Inflammatory macrophage treated with lipopolysaccharide for 4 hours (primary cell): ENCODE measurements around the gene NCOA6.
"Not testable (repeated sequence)": the region's sequence is repeated elsewhere in the genome, so short reads cannot be mapped to it uniquely, and the experiment has no call there.

Source experiments
- DNase-seq: peaks from one replicate; pipeline ENCODE4 v3.0.0-alpha.2; 2020

The NCOA6 gene

DNA sequence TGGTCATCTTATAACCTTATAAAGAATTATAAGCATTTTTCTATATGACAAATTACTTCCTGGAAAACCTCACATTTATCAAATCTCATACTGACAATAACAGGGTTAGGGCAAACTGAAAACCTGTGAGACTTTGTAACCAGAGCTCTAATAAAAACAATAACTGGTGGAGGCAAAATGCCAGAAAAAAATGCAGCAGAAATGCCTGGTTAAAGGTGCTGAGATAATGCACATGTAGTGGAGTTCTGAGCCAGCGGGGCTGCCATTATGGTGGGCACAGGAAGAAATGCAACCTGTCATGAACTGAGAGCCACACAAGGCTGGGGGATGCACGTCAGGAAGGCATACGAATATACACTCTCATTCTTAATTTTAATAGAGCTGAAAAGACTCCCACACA lies 53.0 kb downstream of the NCOA6 start:
- DNase-seq = no peak

DNA sequence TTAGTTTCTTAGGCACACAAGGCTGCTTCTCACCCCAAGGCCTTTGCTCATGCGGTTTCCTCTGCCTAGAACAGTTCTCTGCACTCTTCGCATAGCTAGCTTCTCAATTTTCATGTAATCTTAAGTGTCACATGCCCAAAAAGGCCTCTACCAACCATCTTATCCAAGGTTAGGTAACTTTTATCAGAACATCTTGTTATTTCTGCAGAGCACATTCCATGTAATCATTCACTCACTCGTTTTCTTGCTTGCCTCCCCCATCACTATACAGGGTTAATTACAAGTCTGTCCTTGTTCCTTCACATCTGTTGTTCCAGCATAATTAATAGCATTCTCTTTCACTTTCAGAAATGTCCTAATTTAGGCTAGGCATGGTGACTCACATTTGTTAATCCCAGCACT lies 53.8 kb downstream of the NCOA6 start:
- peak; percentile 24 for DNase-seq

DNA sequence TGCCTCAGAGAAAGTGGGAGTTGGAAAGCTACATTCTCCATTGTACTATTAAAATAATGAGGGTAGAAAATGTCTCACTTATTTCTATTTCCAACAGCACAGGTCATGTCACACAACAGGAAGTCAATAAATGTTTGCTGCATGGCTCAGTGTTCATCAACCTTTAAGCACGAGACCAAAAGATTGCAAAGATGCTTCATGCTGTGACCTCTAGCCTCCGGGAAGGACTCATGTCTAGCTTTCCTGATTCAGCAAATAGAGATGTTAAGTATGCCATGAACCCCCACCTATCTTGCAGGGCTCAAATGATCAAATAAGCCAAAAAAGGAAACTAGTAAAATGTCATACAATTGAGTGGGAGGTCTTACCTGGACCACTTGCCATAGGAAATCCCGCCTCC lies 57.4 kb downstream of the NCOA6 start:
- no peak for DNase-seq

DNA sequence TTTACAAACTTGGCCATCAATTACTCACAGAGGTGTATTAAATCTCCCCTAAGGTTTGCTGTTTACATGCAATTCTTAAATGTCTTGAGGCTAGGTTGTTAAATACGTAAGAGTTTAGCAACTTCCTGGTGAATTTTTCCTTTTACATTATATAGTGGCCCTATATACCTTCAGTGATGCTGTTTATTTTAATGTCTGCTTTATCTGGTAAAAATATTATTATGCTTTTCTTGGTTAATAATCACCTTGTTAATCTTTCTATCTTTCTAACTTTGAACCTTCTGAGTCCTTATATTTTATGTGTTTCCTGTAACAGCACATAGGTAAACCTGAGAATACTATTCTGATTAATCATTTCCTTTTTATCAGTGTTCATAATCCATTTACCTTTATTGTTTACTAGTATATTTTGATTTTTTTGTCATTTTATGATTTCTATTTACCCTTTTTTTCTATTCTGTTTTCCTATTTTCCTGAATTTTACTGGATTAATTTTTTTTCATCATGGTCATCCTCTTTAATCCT lies 63.4 kb downstream of the NCOA6 start:
- DNase-seq = no peak

DNA sequence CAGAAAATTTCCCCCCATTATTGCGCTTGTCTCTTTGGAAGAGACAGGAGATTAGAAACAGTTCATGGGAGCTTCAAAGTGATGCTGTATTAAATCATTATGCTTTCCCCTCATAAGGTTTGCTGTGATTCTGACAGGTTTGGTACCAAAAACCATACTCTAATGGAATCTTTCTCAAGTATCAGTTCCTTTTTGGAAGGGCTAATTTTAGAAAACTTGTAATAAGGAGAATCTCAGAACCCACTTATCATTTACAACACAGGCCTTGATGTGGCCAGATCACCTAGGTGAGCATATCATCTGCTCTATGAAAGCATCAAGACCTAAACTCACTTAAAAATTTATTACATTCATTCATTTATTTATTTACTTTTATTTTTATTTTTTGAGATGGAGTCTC lies 70.1 kb downstream of the NCOA6 start:
- no peak for DNase-seq

DNA sequence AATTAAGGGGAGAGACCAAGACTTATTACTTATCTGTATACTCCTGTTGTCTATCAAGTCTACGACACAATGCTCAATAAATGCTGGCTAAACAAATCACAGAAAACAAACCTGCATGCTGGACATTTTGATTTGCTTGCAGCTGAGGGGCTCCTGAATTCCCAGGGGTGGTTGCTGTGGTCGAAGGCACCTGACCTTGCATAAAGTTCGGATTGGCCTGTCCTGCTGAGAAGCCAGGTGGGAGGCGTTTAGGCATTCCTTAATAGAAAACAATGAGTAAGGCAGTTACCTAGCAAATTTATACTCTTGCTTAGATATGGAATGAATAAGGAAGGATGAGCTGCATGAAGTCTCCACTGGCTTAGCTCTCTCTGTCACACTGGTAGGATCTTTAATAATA lies 70.8 kb downstream of the NCOA6 start:
- DNase-seq = no peak

DNA sequence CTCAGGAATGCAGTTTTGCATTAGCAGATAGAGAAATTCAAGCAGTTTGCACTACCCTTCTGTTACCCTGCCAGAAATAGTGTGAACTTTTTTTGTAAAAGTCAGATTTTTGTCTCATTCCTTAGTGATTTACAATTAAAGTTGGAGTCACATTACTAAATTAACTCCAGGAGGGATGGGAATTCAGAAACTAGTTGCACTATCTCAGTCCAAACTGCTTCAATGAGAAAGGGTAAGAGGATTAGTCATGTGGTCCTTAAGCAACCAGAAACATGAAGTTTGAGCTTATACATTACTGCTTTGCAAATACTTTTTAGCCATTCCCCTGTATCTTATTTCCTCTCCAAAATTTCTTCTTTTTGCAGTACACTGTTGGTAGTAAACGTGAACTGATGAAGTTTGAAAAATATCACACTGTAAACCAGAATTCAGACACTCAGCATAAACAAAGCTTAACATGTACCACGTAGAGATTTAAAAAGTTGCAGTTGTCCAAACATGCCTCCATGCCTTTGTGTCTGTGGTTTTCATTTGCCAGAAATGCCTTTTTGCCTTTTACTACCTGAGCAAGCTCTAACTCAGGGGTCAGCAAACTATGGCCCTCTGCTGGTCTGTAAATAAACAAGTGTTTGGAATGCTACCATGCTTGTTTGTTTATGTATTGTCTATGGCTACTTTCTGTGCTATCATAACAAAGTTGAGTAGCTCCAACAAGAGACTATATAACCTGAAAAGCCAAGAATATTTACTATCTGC lies 71.6 kb downstream of the NCOA6 start:
- no peak for DNase-seq

DNA sequence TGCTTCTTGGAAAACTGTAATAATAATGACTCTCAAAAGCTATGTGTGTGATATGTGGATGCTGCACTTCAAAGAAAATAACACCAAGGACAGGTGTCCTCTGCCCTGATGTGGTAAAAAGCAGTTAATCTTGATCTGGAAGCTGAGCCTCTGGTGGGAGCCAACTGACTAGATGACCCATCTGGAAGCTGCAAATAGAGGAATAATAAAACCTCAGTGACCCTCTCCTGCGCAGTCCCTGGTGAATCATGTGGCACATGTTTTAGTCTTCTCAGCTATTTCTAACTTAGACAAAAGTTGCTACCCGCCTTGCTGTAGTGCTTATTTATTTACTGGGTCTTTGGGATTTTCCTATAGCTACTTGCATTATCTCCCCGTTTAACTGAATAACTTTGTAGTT lies 74.0 kb downstream of the NCOA6 start:
- DNase-seq = no peak

DNA sequence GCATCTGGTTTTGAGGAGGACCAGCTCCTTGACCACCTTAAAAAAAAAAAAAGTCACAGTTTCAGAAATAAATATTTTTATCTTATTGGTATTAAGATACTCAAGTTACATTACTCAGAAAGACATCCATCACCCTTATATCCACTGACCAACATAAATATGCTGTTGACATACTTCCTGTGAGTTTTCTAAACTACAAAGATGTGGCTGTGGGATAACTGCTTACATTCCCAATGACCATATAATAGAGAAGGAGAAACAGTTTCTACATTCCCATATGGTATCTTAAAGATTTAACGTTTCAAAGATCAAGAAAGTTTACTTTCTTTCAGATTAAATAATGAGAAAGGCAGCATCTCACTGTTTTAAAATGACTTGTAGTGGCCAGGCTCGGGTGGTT lies 75.0 kb downstream of the NCOA6 start:
- DNase-seq = no peak

DNA sequence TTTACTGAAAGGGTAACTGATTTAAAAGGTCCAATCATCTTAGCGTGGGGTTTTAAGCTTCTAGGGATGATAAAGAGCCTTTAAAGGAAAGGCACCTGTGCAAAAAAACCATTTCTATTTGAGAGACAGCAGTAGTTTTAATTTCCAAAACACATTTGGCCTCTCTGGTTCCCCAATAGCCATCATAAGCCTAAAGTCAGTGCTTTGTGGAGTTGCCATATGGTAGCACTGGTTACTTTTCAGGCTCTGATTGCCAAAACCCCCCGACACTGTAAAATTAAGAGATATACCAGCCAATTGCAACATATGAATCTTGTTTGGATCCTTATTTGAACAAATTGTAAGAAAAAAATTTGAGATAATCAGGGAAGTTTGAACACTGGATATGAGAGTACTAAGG lies 76.7 kb downstream of the NCOA6 start:
- no peak for DNase-seq

DNA sequence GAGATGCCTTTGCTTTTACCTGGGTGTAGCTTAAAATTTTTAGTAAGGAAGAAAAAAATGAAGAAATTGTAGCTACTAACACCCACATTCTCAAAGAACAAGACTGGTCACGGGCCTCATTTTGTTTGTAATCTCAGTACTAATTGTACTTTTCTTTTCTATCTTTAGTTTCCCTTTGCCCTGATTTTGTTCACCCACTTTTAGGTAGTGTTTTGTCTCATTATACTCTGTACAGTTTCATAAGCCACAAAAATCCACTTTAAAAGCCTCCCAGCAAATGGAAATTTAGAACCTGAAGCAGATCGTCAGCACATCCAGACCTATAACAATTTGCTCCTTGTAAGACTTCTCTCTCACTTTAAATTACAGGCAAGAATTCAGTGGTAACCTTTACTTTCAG lies 78.0 kb downstream of the NCOA6 start:
- no peak for DNase-seq

DNA sequence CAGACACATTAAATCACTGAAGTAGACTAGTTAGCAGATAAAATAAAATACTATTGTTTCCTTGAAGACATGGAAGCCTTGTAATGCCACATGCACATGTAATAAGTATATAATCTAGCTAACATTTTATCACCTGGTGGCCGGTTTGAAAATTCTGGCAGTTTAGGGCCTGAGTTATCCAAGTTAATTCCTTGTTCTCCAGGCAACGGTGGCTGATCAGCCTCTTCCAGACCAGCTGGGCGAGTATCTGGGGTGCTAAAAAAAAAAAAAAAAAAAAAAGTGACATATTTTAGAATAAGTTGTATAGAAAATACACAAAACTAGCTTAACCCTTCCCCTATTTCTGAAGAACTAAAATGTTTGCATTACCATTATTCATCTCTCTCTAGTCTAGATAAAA lies 78.8 kb downstream of the NCOA6 start:
- DNase-seq = no peak

DNA sequence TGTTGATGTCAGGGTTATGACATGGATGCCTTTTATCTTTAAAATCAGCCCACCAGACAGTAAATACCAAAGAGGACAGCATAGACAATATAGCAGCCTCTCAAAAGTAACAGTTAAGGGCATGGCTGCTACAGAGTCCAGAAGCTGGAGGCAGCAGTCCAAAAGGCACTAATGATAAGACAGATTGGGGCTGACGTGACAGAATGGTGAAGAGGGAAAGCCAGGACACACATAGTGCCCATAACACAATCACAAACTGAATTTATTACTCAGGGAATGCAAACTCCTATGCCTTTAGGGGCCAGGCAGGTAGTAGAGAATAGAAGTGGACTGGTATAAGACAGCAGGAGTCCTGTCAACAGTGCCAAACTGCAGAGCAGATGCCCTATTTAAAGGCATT lies 80.6 kb downstream of the NCOA6 start:
- DNase-seq = no peak

DNA sequence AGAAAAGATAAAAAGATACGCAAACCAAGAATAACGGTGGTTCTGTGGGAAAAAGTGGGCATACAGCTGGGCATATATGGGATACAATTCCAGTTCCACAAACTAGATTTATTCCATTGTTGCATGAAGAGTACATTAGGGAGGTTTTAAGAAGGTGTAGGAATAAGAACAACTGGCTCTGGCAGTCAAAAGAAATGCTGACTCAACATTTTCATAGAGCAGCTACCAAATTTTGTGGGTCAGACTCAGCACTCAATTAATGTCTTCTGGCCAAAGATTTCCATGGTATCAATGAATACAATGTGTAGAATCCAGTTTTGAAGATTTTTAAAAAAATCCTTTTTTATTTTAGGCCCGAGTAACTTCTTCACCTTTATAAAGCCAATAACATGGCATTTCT lies 81.1 kb downstream of the NCOA6 start:
- no peak for DNase-seq

DNA sequence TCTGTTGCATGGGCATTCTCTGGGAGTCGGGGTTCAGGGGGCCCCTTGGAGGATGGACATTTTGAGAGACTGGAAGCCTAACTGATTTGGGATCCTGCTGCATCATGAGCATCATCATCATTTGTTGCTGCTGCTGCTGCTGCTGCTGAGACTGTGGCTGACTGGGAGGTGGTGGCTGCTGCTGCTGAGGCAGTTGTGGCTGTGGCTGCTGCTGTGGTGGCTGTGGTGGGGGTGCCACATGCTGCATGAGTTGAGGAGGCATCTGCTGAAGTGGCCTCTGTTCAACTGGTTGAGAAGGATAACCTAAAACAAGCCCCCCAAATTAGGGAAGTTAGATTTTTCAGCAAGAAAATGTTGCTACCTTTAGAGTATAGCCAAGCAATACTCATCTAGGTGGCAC lies 82.4 kb downstream of the NCOA6 start:
- DNase-seq = no peak

DNA sequence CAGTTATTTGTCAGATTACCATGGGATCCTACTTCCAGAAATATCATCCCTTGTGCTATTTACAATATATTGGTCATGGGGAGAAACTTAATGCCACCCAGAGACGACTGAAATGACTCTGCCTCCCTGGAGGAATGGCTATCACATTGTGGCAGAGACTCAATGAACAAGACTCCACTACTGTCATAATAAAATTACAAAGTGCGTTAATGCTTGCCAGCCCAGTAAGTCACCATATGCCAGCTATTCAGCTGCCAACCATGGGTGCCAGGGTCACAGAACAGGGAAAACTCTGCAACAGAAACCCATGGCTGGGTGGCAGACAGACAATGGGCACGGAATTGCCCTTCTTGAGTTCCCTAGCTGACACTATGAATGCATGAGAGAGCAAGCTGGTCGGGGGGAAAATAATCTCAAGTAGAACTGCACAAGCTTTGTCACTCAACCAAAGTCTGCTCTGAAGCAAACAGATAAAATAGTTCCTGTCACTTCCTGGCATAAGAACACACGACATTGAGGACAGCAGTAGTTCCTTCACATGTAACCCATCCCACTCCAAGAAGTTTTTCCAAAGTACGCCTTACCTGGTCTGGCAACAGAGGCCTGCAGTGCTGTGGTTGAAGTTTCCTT lies 89.2 kb downstream of the NCOA6 start:
- DNase-seq = no peak

DNA sequence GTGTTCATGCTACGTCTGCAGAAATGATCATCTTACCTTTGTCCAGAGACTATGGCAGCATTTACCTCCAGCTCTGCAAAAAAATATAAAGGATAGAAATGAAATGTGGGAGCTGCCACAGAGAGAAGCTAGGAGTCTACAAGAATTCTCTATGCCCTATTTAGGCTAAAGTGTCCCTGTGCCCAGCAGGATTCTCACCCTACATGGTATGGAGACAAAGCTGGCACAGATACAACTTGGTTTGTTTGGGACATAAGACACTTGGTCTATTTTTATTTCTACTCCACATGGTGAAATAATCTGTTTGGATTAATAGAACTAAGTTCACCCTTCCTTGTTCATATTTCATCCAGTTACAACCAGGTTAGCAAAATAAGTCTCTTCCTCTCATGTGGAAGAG lies 92.9 kb downstream of the NCOA6 start:
- DNase-seq = no peak

DNA sequence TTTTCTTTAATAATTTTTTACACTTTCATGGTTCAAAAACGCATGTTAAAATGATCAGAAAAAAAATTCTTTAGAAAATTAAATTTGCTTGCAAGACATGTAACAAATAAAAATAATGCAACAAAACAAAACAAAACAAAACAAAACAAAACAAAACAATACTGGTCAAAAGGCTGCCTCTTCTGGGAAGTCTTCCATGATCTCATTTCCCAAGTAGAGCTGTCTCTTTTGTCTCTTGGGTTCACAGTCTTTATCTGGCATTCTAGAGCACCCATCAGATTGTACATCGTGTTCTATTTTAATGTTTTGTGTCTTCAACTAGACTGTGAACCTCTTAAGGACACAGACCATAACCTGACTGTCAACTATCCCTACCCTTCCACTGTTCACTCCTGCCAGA lies 96.0 kb downstream of the NCOA6 start:
- no peak for DNase-seq

DNA sequence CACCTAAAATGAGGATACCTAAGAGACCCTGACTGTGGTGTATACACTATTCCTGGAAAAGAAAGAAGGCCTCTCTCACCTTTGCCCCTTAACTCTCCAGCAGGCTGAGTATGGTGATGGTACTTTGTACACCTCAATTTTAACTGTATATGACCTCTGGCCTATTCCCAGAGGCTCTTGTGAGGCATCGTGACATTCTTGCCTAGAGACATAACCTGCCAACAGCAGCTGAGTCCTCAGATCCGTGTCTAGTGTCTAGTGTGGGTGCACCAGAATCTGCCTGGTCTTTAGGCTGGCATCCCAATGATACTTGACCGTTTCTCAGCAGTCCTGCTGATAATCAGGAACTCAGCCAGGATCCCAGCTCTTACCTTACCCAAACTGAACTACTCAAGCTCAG lies 101.3 kb downstream of the NCOA6 start:
- DNase-seq = no peak

DNA sequence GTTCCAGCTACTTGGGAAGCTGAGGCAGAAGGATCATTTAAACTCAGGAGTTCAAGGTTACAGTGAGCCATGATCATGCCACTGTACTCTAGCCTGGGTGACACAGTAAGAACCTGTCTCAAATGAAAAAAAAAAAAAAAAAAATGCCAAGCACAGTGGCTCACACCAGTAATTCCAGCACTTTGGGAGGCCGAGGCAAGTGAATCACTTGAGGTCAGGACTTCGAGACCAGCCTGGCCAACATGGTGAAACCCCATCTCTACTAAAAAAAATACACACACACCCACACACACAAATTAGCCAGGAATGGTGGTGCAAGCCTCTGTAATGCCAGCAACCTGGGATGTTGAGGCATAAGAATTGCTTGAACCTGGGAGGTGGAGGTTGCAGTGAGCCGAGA lies 102.9 kb downstream of the NCOA6 start:
- not testable (repeated sequence) for DNase-seq

DNA sequence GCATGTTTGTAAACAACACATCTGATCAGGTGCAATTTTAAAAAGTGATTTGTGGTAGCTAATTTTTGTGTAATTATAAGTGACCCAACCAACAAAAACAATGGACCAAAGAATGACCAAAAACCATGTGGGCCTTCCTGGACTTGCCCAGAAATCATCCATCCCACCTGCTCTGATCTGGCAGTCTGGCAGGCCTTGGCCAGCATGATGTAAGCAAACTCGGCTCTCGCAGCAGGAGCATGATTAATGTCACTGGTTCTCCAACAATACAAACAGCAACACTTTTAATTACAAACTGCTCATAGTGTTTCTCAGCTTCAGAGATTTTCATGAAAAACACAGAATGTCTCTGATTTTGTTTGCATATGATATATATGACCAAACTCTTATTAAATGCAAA lies 105.2 kb downstream of the NCOA6 start:
- no peak for DNase-seq

DNA sequence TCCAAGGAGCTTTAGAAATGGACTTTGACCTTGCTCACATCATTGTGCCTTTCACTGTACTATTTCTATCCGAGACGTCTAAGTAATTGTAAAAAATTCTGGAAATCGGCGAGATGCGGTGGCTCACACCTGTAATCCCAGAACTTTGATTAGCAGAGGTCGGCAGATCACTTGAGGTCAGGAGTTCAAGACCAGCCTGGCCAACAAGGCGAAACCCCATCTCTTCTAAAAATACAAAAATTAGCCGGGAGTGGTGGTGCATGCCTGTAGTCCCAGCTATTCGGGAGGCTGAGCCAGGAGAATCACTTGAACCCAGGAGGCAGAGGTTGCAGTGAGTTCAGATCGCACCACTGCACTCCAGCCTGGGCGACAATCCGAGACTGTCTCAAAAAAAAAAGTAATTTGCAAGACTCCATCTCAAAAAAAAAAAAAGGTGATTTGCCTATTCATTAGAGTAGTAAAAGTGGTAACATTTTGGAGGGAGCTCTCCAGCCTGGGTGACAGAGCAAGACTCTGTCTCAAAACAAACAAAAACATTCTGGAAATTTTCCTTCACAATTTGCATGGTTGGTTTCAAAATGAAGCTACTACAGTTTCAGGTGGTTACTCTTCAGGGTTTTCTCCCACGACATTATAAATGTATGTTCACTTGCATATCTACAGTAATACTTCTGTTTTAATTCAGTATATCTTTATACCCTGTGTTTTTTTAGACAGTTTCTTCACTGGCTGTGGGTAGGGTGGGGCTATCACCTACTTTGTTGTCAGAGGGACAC lies 106.0 kb downstream of the NCOA6 start:
- not testable (repeated sequence) for DNase-seq

DNA sequence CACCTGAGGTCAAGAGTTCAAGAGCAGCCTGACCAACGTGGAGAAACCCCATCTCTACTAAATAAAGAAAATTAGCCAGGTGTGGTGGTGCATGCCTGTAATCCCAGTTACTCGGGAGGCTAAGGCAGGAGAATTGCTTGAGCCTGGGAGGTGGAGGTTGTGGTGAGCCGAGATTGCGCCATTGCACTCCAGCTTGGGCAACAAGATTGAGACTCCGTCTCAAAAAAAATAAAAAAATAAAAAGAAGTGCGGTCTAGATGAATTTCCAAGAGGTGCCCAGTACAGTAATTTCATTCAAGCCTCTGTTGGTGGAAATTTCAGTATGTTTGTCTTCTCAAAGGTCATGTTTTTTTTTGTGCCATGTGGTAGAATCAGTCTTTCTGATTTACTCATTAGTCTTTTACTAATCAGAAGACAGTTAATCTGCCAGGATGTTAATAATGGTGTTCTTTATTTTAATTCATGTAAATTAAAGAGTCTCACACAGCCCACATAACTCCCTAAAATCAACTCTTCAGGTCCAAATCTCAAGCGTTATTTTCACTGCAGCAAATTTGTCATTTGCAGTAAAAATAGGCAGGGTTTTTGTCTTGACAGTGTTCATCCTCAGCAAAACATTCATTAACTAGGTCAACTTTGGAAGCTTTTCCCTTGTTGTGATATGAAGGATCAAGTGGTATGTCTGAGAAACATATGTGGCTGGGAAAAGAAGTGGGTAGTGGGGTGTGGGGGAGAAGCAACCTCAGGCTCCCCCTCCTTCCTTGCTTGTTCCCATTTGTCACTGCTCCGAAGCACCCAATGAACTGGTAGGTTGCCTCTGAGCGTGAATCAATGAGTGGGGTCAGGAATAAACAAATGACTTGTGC lies 108.0 kb downstream of the NCOA6 start:
- no peak for DNase-seq
